SK-N-SH (cell line): ENCODE results near the gene PPIL4. TPM values are rescaled to one million over a fixed set of nuclear protein-coding genes. Genes with fewer than 3 reads are reported as not detected.

Experiments used
- CHD2 ChIP-seq: fragments of 150-350 bp; IDR thresholded peaks from 2 replicates; pipeline ENCODE4 v1.6.1; 2018; ENCODE audit warnings: low read length; ENCODE audit not compliant: partially characterized antibody
- ELF1 ChIP-seq: IDR thresholded peaks from 2 replicates; pipeline ENCODE4 v1.4.0; 2012
- EP300 ChIP-seq, 2 experiments: IDR thresholded peaks; 2 replicates each; pipeline versions ENCODE4 v1.4.0 to v1.6.1; 2012; ENCODE audit warnings: borderline replicate concordance in 1 of 2, low read depth in 1 of 2, low read length in 1 of 2
- EZH2phosphoT487 ChIP-seq: fragments of 200-600 bp; sonication (generic); IDR thresholded peaks from 2 replicates; pipeline ENCODE4 v1.6.1; 2017; ENCODE audit warnings: low read depth, mixed run types, mild to moderate bottlenecking, antibody characterized with exemption, moderate library complexity, borderline replicate concordance
- FOSL2 ChIP-seq: IDR thresholded peaks from 2 replicates; pipeline ENCODE4 v1.4.0; 2012; ENCODE audit warnings: low read depth, mild to moderate bottlenecking, moderate library complexity, borderline replicate concordance
- FOXM1 ChIP-seq: IDR thresholded peaks from 2 replicates; pipeline ENCODE4 v1.4.0; 2012; ENCODE audit warnings: low read depth, mild to moderate bottlenecking
- GABPA ChIP-seq: IDR thresholded peaks from 2 replicates; pipeline ENCODE4 v1.4.0; 2012; ENCODE audit warnings: low read depth, mild to moderate bottlenecking
- GATA2 ChIP-seq: sonication (generic); formaldehyde crosslinking; IDR thresholded peaks from 2 replicates; pipeline ENCODE4 v1.5.0; 2020; ENCODE audit warnings: mild to moderate bottlenecking, missing genetic modification reagents
- IRF3 ChIP-seq: fragments of 150-350 bp; IDR thresholded peaks from 2 replicates; pipeline ENCODE4 v1.6.1; 2016; ENCODE audit warnings: mild to moderate bottlenecking, low read depth, low read length
- JUND ChIP-seq: IDR thresholded peaks from 2 replicates; pipeline ENCODE4 v1.4.0; 2012
- MEF2A ChIP-seq: IDR thresholded peaks from 2 replicates; pipeline ENCODE4 v1.4.0; 2012; ENCODE audit warnings: low read depth, borderline replicate concordance
- MXI1 ChIP-seq: IDR thresholded peaks from 2 replicates; pipeline ENCODE4 v1.6.1; 2012; ENCODE audit warnings: mild to moderate bottlenecking, low read depth, low read length, improper control_type of control experiment
- NRF1 ChIP-seq: IDR thresholded peaks from 2 replicates; pipeline ENCODE4 v1.6.1; 2012; ENCODE audit warnings: low read depth, mild to moderate bottlenecking, low read length
- POLR2AphosphoS5 ChIP-seq: IDR thresholded peaks from 2 replicates; pipeline ENCODE4 v1.6.1; 2012; ENCODE audit warnings: low read depth, low read length
- RFX5 ChIP-seq: IDR thresholded peaks from 2 replicates; pipeline ENCODE4 v1.6.1; 2012; ENCODE audit warnings: mild to moderate bottlenecking, improper control_type of control experiment, low read length
- RXRA ChIP-seq: IDR thresholded peaks from 2 replicates; pipeline ENCODE4 v1.4.0; 2012; ENCODE audit warnings: low read depth, mild to moderate bottlenecking, borderline replicate concordance
- SMC3 ChIP-seq: IDR thresholded peaks from 2 replicates; pipeline ENCODE4 v1.6.1; 2012; ENCODE audit warnings: low read depth, low read length, improper control_type of control experiment
- TAF1 ChIP-seq: IDR thresholded peaks from 2 replicates; pipeline ENCODE4 v1.6.1; 2012; ENCODE audit warnings: low read depth, mild to moderate bottlenecking, low read length, moderate library complexity, borderline replicate concordance
- TCF12 ChIP-seq: IDR thresholded peaks from 2 replicates; pipeline ENCODE4 v1.4.0; 2012
- TEAD4 ChIP-seq: IDR thresholded peaks from 2 replicates; pipeline ENCODE4 v1.4.0; 2012; ENCODE audit warnings: mild to moderate bottlenecking, borderline replicate concordance; ENCODE audit not compliant: insufficient read depth
- USF1 ChIP-seq: IDR thresholded peaks from 2 replicates; pipeline ENCODE4 v1.4.0; 2012; ENCODE audit warnings: low read depth, borderline replicate concordance
- YY1 ChIP-seq: IDR thresholded peaks from 2 replicates; pipeline ENCODE4 v1.4.0; 2012; ENCODE audit warnings: low read depth, mild to moderate bottlenecking
- polyA plus RNA-seq, 3 experiments: library from polyadenylated mRNA; depleted of rRNA; stranded (reverse); fragments of >200 nt; gene quantifications; 2 replicates each; pipeline ENCODE4 v1.2.3, GENCODE V29; 2012
- TF ChIP-seq, protein P1 (sequence below): fragments of 150-350 bp; IDR thresholded peaks from 2 replicates; pipeline ENCODE4 v1.6.1; 2017; ENCODE audit warnings: antibody characterized with exemption, low read length, low read depth, borderline replicate concordance

PPIL4 gene
- polyA plus RNA-seq, 1 of the 3 experiments (the other 2 are of a cell fraction) = 3.3 TPM

DNA sequence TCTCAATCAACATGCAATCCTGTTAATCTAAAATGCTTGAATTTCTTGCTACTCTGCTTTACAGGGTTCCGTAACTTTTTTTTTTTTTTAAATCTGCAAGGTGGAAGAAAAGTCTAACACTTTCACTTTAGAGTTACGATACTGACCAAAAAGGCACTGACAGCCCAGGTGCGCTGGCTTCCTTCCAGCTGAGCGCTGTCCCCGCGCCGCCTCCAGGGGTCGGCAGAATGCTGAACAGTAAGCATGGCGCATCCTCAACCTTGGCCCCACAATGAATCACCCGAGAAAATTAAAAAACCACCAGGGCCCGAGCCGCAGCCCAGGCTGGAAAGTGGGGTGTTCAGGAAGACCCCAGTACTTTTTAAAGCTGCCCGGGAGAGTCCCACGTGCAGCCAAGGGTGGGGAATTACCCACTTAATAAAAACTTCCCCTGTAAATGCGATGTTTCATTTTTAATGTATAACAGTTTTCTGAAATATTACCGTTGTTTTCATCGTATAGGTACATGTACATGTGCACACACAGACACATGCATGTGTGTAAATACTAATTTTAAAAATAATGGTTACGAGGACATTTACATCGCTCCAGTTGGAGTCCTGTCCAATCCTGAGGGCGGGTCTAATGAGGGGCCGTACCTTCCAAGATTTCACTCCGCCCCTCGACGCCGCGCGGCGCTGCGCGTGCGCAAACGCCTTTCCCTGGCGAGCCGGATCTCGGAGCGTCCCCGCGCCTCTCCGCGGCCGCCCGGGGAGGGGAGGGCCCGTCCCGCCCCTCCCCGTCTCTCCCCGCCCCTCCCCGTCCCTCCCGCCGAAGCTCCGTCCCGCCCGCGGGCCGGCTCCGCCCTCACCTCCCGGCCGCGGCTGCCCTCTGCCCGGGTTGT lies 19.9 kb upstream of the PPIL4 start, which contains the start of gene GINM1 (continued):
- no peak for TF ChIP-seq TEAD4
- no peak for TF ChIP-seq RXRA
- TF ChIP-seq EP300 (IDR thresholded peaks at IDR 0.05; ENCODE audit: borderline replicate concordance in 1 of 2, low read depth in 1 of 2, low read length in 1 of 2) = no peak
- TF ChIP-seq CHD2 = no peak
- peak; percentile 33 for TF ChIP-seq TCF12
- TF ChIP-seq FOXM1 = no peak
- no peak for TF ChIP-seq ELF1
- TF ChIP-seq GABPA = no peak
- peak; percentile 59; the same call in 1 of the 2 replicates for TF ChIP-seq YY1
- no peak for TF ChIP-seq MEF2A
- peak; percentile 32; the same call in 1 of the 2 replicates for TF ChIP-seq FOSL2
- no peak for TF ChIP-seq EZH2phosphoT487
- TF ChIP-seq GATA2 (CRISPR knock-in tag) = no peak
- TF ChIP-seq RFX5 = no peak
- TF ChIP-seq SMC3 = peak; percentile 54
- TF ChIP-seq POLR2AphosphoS5 = no peak
- 0 out of 2 replicates have a peak, but pooled peaks have one; percentile 39 for TF ChIP-seq TAF1
- no peak for TF ChIP-seq USF1
- TF ChIP-seq NRF1 = peak; percentile 82
- TF ChIP-seq IRF3 = no peak
- TF ChIP-seq, protein P1, sequence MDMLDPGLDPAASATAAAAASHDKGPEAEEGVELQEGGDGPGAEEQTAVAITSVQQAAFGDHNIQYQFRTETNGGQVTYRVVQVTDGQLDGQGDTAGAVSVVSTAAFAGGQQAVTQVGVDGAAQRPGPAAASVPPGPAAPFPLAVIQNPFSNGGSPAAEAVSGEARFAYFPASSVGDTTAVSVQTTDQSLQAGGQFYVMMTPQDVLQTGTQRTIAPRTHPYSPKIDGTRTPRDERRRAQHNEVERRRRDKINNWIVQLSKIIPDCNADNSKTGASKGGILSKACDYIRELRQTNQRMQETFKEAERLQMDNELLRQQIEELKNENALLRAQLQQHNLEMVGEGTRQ = no peak
- peak; percentile 94 for TF ChIP-seq MXI1
- TF ChIP-seq JUND = no peak
